NCI-H345 (cell line): ENCODE results near the gene FAM181A.
A peak's percentile ranks its signal among the peaks of the same experiment; 100 is the strongest.

Experiments used
- DNase-seq: peaks from one replicate; lab custom pipeline; 2025; lab: John Stamatoyannopoulos, UW

The FAM181A gene

DNA sequence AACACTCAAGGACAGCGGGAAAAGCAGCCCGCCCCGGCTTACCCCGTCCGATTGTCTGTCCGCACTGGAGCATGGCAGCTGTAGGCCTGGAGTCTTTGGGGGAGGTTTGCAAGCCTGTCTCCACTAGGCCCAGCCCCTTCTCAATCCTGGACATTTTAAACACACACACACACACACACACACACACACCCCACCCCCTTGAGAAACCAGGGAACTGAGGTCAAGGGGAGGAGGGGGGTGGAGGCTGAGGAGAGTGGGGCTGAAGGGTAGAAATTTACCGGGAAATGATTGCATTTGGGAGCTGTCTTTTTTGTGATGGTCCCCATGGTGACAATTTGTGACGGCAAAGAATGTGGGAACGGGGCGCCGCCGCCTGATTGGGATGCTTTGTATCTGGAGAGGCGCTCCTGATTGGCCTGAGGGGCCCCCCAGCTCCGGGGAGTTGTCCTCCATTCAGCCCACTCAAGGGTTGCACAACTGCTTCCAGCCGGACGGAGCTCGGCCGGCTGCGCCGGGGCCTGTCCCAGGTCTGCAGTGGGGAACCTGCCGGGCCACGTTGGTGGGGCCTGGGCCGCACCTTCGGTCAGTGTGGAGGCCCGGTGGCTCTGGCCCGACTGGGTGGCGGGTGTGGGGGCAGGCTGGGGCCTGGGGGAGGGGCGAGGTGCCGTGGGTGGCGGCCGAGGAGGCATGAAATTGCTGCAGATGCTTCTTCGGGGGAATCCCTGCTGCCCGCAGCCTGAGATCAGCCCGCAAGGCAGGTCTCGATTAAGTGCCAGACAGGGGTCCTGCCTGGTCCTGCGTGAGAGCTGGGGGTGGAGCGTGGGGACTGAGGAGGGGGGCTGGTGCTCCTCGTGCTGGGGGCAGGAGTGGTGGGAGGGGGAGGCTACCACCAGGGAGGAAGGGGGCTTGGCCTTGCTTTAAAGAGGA, at the start of gene FAM181A:
Gene FAM181A, plus strand, starts transcription at position 472 of the 927 bp plus-strand sequence. CDS start 942 bp downstream, outside the sequence.
- DNase-seq, result peak; percentile 50

DNA sequence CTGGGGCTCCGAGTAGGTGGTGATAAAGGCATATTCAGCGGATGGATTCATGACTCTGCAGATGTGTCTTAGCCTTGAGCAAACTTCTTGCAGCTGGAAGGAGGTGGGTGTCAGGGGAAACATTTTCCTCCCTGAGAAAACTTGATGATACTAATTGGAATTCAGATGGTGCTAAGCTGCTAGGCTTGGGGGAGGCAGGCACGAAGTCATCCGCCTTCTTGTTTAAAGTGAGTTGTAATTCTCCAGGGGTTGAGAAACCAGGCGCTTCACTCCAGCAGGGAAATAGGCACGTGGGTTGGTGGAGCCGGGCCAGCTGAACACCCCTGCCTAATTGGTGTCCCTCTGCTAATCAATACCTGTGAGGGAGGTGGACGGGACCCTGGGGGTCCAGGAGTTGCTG, 48.9 kb upstream of the FAM181A start:
- DNase-seq, result no peak

DNA sequence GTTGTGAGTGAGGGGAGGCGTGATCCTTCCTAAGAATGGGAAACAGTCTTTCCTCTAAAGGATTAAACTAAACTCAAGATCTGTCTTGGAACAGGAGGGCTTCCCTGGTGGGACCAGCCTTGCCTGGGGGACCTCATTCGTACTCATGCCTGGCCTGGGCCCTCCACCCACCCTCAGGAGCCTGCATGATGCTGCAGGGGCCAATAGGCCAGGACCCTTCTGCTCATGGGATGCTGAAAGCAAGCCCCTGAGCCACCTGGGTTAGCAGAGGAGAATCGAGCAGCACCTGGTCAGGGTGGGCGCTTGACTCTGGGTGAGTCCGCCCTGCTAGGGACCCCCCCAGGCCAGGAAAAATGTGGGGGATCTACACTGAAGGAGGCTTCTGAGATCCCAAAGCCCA, 48.3 kb upstream of the FAM181A start:
- no peak for DNase-seq

DNA sequence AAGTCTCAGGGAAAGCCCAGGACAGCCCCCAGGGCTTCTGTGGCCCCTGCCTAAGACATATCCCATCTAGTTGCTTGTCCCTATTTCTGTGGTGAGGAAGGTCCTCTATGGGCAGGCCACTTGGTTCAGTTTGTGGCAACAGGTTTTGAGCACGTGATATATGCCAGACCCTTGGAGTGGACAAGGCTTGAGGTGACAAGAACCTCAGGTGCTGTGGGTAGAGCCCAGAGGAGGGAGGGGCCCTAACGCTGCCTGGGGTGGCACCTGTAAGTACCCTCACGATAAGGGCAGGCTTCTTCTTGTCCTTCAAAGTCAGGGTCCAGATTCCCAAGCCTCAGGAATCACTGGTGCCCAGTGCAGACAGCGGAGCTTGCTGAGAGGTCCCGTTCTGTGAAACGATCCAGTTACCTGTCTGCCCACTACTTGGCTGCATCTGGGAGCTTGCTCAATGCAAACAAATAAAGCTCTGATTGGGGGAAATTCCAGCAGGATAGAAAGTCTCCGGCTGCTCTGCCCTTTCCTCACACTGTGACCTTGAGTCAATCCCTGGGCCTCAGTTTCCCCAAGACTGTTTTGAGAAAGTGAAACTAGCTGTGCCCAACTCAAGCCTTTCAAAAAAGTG, 47.7 kb upstream of the FAM181A start:
- no peak for DNase-seq

DNA sequence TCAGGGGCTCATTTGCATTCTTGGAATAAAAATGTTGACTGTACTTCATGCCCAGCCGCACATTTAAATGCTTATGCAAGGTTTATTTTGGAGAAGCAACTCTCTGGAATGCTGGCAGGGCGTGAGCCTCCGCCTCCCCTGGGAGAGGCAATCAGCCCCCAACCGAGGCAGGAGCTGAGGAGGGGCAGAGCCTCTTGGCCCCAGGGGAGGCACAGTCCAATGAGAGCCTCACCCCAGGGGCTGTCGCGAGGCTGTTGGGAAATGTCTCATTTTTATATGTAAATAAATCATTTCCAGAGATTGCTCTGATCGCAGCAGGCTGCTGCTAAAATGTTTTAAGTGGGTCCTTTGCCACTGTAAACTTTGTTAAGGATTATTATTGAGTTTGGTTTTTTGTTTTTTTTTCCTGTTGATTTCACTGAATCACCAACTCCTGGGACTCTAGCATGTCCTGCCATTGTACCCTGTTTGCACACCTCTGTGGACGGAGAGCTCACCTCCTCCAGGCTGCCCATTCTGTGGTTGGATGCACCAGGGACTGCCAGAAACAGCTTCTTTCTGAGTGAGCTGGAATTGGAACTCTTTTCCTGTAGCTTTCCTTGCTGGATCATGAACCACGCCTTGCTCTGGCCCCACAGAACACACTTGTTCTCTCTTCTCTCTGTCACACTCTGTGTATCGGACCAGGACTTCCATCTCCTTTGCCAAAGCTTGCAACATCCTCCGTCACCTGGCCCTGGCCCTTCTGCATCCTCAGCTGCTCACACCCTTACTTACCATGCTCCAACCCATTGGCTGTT, 46.9 kb upstream of the FAM181A start:
- DNase-seq, result peak; percentile 80

DNA sequence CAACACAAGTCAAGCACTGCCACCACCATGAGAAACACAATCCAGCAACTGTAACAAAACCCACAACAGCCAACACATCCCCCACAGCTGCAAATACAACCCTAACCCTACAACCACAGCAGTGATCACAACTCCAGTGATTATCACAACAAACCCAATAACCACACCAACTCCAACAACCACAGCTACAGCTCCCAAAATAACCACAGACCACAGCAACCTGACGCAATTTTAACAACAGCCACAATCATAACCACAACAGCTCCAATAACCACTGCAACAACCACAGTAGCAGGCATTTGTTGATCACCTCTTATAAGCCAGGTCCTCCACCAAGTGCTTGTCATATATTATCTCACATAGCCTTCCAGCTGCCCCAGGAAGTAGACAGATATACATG, 42.2 kb upstream of the FAM181A start:
- no peak for DNase-seq

DNA sequence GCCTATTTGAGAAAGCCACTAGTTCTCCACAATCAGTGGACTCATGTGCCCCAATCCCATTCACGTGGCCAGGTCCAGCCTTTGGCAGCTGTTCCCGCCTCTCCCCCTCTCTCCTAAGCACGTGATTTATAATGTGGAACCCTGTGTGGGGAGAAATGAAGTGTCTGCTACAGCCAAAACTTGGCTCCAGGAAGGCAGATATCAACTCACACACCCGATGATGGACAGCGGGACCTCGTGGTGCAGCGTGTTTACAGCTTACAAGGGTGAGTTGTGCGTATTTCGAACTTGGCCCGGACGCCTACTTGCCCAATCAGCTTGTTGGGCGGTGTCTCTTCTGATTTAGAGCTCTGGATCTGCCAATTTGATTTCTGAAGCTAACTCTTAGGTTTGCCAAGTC, 38.1 kb upstream of the FAM181A start:
- no peak for DNase-seq

DNA sequence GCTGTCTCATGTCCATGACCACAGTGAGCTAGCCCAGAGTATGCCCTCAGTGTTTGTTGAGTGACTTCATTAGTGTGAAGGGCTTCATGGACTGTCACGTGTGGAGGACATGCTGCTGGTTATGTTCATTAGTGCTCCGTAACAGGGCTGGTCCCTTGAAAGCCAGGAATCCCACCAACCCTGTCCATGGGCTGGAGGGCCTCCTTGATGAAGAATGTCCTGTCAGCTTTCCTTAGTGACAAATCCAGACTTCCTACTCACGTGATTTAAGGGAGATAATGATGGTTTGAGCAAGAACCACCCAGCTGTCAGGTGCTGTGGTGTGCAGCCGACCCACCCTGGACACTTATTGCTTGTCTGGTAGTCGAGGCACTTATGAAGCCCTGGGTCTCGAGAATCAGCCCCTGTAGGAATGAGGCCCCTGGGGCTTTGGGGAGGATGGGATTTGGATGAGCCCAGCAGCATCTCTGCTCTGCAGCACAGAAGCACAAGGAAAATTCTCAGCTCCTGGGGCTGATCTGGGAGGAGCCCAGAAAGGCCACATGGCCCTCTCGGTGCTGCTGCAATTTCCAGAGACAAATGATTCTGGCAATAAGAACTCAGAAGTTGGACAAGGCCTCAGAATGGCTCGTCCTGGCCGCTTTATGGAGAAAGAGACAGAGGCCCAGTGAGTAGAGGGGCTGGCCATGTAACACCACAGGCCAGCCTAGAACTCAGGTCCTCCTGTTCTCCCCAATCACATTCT, 37.2 kb upstream of the FAM181A start:
- no peak for DNase-seq

DNA sequence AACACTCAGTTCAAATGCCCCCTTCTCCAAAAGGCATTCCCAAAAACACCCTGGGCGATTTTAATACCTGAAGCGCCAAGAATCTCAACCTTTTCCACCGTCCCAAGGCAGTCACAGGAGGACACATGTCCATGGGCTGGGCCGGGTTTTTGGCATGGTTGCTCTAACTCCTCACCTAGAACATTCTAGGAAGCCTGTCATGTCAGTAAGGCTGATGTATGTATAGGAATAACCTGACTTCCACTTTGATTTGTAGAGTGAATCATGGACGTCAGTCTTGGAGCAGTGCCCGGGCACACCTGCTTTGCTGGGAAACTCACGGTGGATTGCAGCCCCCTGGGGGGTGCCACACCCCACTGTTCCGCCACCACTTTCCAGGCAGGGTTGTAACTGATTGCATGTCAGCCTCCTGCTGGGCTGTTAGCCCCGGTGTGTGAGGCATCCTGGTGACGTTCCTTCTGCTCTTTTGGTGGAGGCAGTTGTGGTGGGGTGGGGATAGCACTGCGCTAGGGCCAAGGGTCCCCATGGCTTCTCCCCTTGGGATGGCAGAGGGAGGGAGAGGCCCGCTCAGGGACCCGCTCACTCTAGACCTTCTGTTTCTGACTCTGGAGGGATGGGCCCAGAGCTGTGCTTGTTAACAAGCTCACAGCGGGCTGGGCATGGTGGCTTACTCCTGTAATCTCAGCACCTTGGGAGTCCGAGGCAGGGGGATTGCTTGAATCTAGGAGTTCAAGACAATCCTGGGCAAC, 35.2 kb upstream of the FAM181A start:
- DNase-seq, result peak; percentile 89

DNA sequence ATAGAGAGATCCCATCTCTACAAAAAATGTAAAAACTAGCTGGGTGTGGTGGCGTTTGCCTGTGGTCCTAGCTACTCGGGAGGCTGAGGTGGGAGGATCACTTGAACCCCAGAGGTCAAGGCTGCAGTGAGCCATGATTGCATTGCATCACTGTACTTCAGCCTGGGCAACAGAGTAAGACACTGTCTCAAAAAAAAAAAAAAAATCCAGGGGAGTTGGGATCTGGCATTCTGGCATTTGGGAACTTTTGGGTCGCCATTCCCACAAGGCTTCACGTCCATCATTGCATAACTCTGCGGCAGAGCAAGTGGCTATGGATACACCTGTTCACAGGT, 34.7 kb upstream of the FAM181A start:
- DNase-seq, result no peak

DNA sequence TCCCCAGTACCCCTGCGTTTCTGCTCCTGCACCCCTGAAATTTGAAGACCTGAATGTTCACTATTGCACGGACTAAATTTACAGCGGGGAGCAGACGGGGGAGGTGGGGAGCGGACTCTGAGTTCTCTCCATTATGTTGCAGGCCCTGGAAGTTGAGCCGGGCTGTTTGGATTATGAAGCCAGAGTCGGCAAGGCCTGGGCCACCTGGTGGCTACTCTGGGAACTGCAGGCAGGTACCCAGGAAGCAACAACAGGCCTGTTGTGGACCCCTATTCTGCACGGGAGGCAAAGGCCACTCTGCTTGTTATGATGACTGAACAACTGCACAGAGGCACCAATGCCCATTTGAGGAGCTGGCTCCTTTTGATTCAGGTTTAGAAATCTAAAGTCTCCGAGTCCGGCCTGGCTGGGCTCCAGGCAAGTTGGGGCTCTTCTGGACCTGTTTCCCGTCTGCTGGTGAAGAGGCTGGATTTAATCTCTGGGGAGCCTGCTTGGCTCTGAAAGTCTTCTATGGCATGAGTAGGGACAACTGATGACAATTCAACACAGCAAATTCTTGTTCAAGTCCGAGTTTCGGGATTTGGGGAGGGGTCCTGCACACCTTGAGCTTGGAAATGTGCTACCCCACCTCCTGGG, 34.1 kb upstream of the FAM181A start:
- peak; percentile 79 for DNase-seq

DNA sequence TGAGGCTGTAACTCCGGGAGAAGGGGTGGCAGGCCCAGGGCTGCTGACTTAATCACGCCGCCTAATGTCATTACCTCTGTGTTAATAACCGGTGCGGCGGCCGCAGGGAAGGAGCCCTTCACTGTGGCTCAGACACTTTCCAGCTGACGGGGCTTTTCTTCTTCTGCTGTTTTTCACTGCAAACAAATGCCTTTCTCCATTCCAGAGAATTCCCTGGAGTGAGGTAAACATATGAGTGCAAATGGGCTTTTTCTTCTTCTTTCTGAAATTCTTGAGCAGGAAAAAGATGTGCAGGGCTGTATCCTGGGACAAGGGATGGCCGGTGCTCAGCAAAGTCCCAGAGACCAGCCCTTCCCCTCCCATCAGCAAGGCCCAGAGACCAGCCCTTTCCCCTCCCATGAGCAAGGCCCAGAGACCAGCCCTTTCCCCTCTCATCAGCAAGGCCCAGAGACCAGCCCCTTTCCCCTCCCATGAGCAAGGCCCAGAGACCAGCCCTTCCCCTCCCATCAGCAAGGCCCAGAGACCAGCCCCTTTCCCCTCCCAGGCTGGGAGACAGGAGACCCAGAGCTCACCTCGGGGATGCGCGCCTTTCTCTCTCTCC, 33.4 kb upstream of the FAM181A start:
- DNase-seq, result no peak

DNA sequence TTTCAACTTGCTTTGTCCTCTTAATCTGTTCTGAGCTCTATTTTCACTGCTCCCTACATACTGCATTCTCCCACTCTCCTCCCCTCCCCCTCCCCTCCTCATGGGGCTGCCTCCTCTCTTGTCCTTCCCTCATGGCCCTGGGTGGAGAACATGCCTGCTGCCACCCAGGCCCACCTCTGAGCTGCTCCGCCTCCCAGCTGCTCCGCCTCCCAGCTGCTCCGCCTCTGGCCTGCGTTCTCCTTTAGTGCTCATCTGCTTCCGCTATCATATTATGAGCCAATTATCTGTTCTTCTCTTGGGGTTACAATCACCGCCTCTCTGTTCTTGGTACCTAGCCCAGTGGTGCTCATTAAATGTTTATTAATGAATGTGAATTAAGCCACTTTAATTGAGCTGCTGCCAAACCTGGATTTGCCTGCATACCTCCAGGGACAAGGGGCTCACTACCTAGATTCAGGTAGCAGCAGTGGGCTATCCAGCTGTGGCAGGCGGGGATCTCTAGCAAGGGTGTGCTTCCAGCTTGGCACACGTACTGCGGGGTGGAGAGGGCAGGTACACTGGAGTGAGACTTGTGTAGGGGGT, 32.0 kb upstream of the FAM181A start:
- DNase-seq, result no peak

DNA sequence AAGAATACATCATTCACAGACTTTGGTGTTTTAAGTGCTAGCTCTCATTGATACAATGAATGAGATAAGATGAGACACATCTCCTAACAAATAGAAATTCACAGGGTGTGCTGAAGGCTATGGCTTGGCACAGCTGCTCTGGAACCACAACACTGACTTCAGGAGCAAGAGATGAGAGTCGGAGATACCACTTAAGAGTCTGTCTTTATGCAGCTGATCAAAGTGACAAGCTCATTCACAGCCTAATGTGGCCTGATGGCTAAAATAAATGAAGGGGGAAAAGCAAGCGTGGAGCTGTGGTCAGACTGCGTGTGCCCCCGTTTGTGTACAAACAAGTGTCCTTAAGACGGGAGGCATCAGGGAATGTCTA, 29.7 kb upstream of the FAM181A start:
- DNase-seq, result no peak

DNA sequence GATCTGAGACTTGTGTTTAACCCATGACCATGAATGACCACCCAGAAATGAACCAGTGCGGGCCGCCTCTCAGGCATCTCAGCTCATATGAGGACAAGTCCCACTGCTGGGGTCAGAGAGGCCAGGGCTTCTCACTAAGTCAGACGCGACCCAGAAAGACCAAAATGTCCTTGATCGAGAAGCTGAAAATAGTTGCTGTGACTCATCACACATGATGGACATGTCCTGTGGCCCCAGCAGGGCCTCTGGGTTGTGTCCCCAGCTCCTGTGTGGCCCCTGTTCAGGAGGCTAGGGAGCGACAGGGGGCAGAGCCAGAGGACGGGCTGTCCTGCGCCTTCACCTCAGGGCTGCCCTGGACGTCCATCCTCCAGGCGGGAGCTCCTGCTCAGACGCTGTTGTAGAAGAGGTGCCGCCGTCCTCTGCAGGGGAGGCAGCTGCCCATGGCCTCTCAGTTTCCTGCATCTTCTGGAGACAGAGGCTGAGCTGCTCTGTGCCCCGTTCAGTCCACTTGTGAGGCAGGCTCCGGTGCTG, 29.0 kb upstream of the FAM181A start:
- DNase-seq, result no peak

DNA sequence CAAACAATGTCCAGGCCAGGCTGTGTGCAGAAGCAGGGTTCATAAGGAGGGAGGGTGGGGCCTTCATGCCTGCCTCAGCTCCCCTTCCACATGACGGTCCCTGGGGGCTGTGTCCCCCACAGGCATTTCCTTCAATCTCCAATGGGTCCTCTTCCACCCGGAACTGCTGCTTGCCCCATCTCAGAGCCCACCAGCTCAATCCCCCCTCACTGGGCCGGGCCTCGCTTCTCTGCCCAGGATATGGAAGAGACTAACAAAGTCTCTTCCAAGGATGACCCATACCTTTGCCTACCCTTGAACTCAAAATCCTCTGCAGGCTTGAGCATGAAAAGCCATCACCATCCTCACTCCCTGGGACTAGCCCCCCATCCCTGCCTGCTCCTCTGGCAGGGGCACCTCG, 28.4 kb upstream of the FAM181A start:
- DNase-seq, result no peak

DNA sequence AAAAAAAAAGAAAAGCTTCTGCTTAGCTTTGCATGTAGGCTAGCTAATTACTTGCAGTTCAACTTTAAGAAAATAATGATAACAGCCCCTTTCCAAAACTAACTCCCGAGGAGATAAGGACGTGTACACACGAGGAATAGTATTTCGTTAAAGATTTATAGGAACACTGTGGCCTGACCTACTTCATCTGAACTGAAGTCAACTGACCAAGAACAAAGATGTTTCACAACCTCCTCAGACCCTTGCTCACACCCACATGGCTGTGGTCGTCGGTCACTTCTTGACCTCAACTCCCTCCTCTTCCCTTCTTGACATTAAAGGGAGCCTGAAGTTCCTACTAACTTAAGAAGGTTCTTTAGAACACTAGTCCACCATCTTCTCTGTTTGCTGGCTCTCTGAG, 25.3 kb upstream of the FAM181A start:
- no peak for DNase-seq

DNA sequence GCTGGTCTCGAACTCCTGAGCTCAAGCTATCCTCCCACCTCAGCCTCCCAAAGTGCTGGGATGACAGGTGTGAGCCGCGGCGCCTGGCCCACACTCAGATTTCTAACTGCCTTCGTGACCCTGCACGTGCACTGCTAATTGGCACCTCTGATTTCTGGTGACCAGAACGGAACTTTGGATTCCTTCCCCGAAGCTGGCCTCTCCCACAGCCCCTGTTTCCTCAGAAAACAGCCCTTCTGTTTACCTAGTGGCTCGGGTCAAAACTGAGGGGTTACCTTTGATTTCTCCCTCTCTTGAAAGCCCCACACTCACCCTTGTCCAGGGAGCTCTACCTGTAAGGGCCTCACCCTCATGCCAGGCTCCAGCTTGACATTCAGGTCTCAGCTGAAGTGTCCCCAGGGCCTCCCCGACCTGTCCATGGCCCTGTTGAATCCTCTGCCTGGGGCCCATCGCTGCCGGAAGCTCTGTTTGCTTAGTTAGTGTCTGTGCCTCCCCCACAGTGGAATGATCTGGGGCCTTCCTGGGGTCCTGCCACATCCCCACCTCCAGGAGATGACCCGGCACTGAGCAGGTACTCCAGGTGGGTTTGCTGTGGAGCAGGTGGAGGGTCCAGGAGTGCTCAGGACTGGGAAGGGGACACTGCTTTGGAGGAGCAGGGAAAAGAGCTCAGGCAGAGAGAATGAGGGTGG, 24.4 kb upstream of the FAM181A start:
- no peak for DNase-seq
